PC-3 (cell line): ENCODE results near the gene LCN6.

Experiments used
- CTCF ChIP-seq: fragments of 300-600 bp; sonication (generic); conservative IDR thresholded peaks from 2 replicates; pipeline ENCODE4 v1.5.1; 2017; ENCODE audit warnings: antibody characterized with exemption, low read depth, mild to moderate bottlenecking, low read length
- EZH2 ChIP-seq: fragments of 300-600 bp; sonication (generic); IDR thresholded peaks from one replicate; pipeline ENCODE4 v1.6.1; 2017; ENCODE audit warnings: antibody characterized with exemption, mild to moderate bottlenecking, low read length; ENCODE audit not compliant: unreplicated experiment
- EZH2phosphoT487 ChIP-seq: fragments of 300-600 bp; sonication (generic); IDR thresholded peaks from 2 replicates; pipeline ENCODE4 v1.6.1; 2018; ENCODE audit warnings: mild to moderate bottlenecking, antibody characterized with exemption, low read length, borderline replicate concordance

GRCh38 chr9:136734837-136735496, 13.4 kb downstream of the LCN6 start:
- no peak for TF ChIP-seq CTCF
- no peak for TF ChIP-seq EZH2phosphoT487
- no peak for TF ChIP-seq EZH2
